Measurements from ENCODE around the gene COL18A1. TPM values are rescaled to one million over a fixed set of nuclear protein-coding genes. Genes with fewer than 3 reads are reported as not detected.

COL18A1 gene
- total and polyA plus RNA-seq, 2 of the 8 experiments (the other 6 are each of a cell fraction or from before 2014, with no cell fraction given), result 145 to 201 TPM

DNA sequence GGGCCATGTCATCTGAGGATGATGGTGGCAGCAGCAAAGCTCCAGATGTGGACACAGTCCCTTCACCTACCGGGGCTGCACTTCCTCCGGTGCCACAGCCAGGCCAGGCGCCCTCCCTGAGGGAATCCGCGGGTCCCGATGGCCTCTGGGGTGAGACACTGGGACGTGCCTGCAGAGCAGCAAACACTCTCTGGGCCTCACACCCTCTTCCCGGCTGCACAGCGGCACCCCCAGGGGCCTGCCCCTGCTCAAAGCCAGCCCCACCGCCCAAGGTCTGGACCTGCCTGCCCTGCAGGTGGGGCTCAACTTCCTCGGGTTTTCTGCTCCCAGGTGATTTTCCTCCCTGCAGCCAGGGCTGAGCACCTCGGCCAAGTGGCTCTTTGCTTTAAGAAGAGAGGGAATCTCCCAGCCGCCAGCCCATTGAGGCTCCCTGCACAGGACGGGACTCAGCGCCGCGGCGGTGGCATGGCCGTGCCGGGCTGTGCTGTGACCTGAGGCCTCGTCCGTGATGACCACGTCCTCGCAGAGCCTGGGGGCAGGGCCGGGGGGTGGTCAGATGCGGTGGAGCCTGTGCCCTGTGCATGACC, 21.3 kb upstream of the COL18A1 start (continued):
- TF ChIP-seq CEBPB (IDR thresholded peaks at IDR 0.05; ENCODE audit: low read depth, low read length) (no peak), CBX8 (IDR thresholded peaks at IDR 0.05; ENCODE audit: borderline replicate concordance, low read depth, low read length) (no peak), BRCA1 (IDR thresholded peaks at IDR 0.05; ENCODE audit: low read depth, low read length) (no peak), HDAC2 (IDR thresholded peaks at IDR 0.05; ENCODE audit: borderline replicate concordance in 1 of 2, low read depth in 2 of 2, low read length in 2 of 2) (no peak), JUND (IDR thresholded peaks at IDR 0.05; ENCODE audit: low read length) (no peak), SUZ12 (IDR thresholded peaks at IDR 0.05; ENCODE audit: low read length) (no peak), TAF1 (IDR thresholded peaks at IDR 0.05; ENCODE audit: low read depth, low read length) (no peak), GABPA (IDR thresholded peaks at IDR 0.05; ENCODE audit: borderline replicate concordance, insufficient read depth, low read length) (peak; percentile 69; the same call in 1 of the 2 replicates), SP2 (IDR thresholded peaks at IDR 0.05; ENCODE audit: low read length) (no peak), TCF12 (IDR thresholded peaks at IDR 0.05; ENCODE audit: low read depth, low read length) (no peak), BACH1 (IDR thresholded peaks at IDR 0.05; ENCODE audit: low read length) (no peak), CTBP2 (IDR thresholded peaks at IDR 0.05; ENCODE audit: borderline replicate concordance, insufficient read depth, insufficient read length, low read length) (no peak)
- TF ChIP-seq, protein P1, sequence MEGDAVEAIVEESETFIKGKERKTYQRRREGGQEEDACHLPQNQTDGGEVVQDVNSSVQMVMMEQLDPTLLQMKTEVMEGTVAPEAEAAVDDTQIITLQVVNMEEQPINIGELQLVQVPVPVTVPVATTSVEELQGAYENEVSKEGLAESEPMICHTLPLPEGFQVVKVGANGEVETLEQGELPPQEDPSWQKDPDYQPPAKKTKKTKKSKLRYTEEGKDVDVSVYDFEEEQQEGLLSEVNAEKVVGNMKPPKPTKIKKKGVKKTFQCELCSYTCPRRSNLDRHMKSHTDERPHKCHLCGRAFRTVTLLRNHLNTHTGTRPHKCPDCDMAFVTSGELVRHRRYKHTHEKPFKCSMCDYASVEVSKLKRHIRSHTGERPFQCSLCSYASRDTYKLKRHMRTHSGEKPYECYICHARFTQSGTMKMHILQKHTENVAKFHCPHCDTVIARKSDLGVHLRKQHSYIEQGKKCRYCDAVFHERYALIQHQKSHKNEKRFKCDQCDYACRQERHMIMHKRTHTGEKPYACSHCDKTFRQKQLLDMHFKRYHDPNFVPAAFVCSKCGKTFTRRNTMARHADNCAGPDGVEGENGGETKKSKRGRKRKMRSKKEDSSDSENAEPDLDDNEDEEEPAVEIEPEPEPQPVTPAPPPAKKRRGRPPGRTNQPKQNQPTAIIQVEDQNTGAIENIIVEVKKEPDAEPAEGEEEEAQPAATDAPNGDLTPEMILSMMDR (IDR thresholded peaks at IDR 0.05; ENCODE audit: control extremely low read depth in 1 of 3, insufficient read depth in 1 of 3, low read depth in 1 of 3, low read length in 3 of 3), result peak in 2 of 3 experiments; percentile 41 to 42; a peak in 3 of 4 replicates
- TF ChIP-seq, protein P2, sequence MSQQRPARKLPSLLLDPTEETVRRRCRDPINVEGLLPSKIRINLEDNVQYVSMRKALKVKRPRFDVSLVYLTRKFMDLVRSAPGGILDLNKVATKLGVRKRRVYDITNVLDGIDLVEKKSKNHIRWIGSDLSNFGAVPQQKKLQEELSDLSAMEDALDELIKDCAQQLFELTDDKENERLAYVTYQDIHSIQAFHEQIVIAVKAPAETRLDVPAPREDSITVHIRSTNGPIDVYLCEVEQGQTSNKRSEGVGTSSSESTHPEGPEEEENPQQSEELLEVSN (IDR thresholded peaks at IDR 0.05), result peak; percentile 54; the same call in 1 of the 2 replicates
- TF ChIP-seq, protein P3, sequence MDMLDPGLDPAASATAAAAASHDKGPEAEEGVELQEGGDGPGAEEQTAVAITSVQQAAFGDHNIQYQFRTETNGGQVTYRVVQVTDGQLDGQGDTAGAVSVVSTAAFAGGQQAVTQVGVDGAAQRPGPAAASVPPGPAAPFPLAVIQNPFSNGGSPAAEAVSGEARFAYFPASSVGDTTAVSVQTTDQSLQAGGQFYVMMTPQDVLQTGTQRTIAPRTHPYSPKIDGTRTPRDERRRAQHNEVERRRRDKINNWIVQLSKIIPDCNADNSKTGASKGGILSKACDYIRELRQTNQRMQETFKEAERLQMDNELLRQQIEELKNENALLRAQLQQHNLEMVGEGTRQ (IDR thresholded peaks at IDR 0.05; ENCODE audit: low read length), result no peak

All from H1 (cell line).